SIG-M5 (cell line): ENCODE results near the gene CDC42BPA.
"Not testable (repeated sequence)": the region's sequence is repeated elsewhere in the genome, so short reads cannot be mapped to it uniquely, and the experiment has no call there.

Experiments used
- DNase-seq: peaks from one replicate; lab custom pipeline; 2025; lab: John Stamatoyannopoulos, UW

CDC42BPA gene

GRCh38 chr1:227260433-227260832 is 57.9 kb downstream of the CDC42BPA start:
- no peak for DNase-seq

GRCh38 chr1:227257964-227258363 is 60.3 kb downstream of the CDC42BPA start:
- no peak for DNase-seq

- DNase-seq: no peak
These were observed 63.1 kb downstream of the CDC42BPA start for GRCh38 chr1:227255086-227255732.

- no peak for DNase-seq
These were observed 65.2 kb downstream of the CDC42BPA start for GRCh38 chr1:227253065-227253464.

- DNase-seq: no peak
These were observed 72.5 kb downstream of the CDC42BPA start for GRCh38 chr1:227245613-227246320.

GRCh38 chr1:227244339-227245118 is 73.8 kb downstream of the CDC42BPA start:
- DNase-seq: no peak

GRCh38 chr1:227242811-227243682 is 75.2 kb downstream of the CDC42BPA start:
- DNase-seq: no peak

GRCh38 chr1:227240983-227241382 is 77.3 kb downstream of the CDC42BPA start:
- DNase-seq: no peak

GRCh38 chr1:227234998-227235405 is 83.3 kb downstream of the CDC42BPA start:
- peak; percentile 31 for DNase-seq

GRCh38 chr1:227231128-227231527 is 87.2 kb downstream of the CDC42BPA start:
- DNase-seq: not testable (repeated sequence)

GRCh38 chr1:227228201-227228600 is 90.1 kb downstream of the CDC42BPA start:
- no peak for DNase-seq

GRCh38 chr1:227227761-227228160 is 90.5 kb downstream of the CDC42BPA start:
- DNase-seq: no peak

- peak; percentile 89 for DNase-seq
These were observed 92.5 kb downstream of the CDC42BPA start for GRCh38 chr1:227225715-227226346.

GRCh38 chr1:227223171-227223806 is 95.0 kb downstream of the CDC42BPA start:
- no peak for DNase-seq

- no peak for DNase-seq
These were observed 98.5 kb downstream of the CDC42BPA start for GRCh38 chr1:227219715-227220292.

GRCh38 chr1:227218870-227219573 is 99.3 kb downstream of the CDC42BPA start:
- DNase-seq: no peak

GRCh38 chr1:227215863-227216510 is 102.3 kb downstream of the CDC42BPA start:
- no peak for DNase-seq

- no peak for DNase-seq
These were observed 104.1 kb downstream of the CDC42BPA start for GRCh38 chr1:227214207-227214606.

- no peak for DNase-seq
These were observed 104.9 kb downstream of the CDC42BPA start for GRCh38 chr1:227213426-227213825.
